K562 (cell line): ENCODE measurements around the gene ZBTB20.

ENCODE experiments used
- RBBP5 ChIP-seq: fragments of 200-600 bp; sonication (generic); IDR thresholded peaks from 2 replicates; pipeline ENCODE4 v1.6.1; 2012; ENCODE audit warnings: borderline replicate concordance, mild to moderate bottlenecking, low read length, control low read depth, inconsistent platforms; ENCODE audit not compliant: insufficient read depth, poor library complexity, severe bottlenecking
- TF ChIP-seq, protein P1 (sequence below), 3 experiments: IDR thresholded peaks in 2 of 3; conservative IDR thresholded peaks in 1 of 3; 2 replicates each; pipeline ENCODE4 v1.5.1; 2011 to 2012; ENCODE audit warnings: low read length in 3 of 3, mild to moderate bottlenecking in 3 of 3, control low read depth in 2 of 3, improper control_type of control experiment in 1 of 3, inconsistent platforms in 1 of 3, low read depth in 1 of 3, mixed read lengths in 1 of 3, moderate library complexity in 1 of 3; ENCODE audit not compliant: insufficient read depth in 2 of 3

DNA sequence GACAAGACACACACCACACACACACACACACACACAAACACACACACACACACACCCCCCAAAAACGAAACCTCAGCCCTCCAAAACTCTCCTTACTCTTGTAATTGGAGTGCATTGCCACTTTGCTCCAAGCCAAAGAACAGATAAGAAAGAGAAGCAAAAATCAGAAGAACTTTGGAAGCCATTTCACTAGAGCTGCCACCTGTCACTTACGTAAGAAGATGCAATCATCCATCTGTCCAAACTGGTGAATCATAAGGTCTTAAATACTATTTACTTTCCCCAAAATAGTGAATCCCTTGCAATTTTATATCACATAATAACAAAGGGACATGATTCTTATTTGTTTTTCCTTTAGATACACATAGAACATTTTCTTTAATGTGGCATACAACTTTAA, 285.4 kb downstream of the ZBTB20 start:
- TF ChIP-seq, protein P1, sequence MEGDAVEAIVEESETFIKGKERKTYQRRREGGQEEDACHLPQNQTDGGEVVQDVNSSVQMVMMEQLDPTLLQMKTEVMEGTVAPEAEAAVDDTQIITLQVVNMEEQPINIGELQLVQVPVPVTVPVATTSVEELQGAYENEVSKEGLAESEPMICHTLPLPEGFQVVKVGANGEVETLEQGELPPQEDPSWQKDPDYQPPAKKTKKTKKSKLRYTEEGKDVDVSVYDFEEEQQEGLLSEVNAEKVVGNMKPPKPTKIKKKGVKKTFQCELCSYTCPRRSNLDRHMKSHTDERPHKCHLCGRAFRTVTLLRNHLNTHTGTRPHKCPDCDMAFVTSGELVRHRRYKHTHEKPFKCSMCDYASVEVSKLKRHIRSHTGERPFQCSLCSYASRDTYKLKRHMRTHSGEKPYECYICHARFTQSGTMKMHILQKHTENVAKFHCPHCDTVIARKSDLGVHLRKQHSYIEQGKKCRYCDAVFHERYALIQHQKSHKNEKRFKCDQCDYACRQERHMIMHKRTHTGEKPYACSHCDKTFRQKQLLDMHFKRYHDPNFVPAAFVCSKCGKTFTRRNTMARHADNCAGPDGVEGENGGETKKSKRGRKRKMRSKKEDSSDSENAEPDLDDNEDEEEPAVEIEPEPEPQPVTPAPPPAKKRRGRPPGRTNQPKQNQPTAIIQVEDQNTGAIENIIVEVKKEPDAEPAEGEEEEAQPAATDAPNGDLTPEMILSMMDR (IDR thresholded peaks at IDR 0.05 in 2 of 3, conservative IDR thresholded peaks at IDR 0.05 in 1 of 3; ENCODE audit: insufficient read depth in 2 of 3, low read depth in 1 of 3, low read length in 3 of 3), result no peak
- no peak for TF ChIP-seq RBBP5
